Measurements from ENCODE around the gene ANKRD44.

Gene ANKRD44

GRCh38 chr2:197258580-197258979 is 52.0 kb downstream of the ANKRD44 start:
- no peak for TF ChIP-seq TAF1 (IDR thresholded peaks at IDR 0.05; ENCODE audit: borderline replicate concordance, insufficient read depth, low read length)
- TF ChIP-seq REST (IDR thresholded peaks at IDR 0.05; ENCODE audit: insufficient read depth in 1 of 2, low read depth in 2 of 2, low read length in 2 of 2): no peak
- TF ChIP-seq SIN3A (IDR thresholded peaks at IDR 0.05; ENCODE audit: borderline replicate concordance, insufficient read depth, low read length): no peak

GRCh38 chr2:197256547-197257170 is 53.9 kb downstream of the ANKRD44 start:
- TF ChIP-seq FOXP2 (optimal IDR thresholded peaks at IDR 0.05; ENCODE audit: borderline replicate concordance, extremely low read depth, extremely low read length, insufficient read depth) (no peak), REST (IDR thresholded peaks at IDR 0.05; ENCODE audit: insufficient read depth in 1 of 2, low read depth in 2 of 2, low read length in 2 of 2) (no peak), SIN3A (IDR thresholded peaks at IDR 0.05; ENCODE audit: borderline replicate concordance, insufficient read depth, low read length) (no peak), TAF1 (IDR thresholded peaks at IDR 0.05; ENCODE audit: borderline replicate concordance, insufficient read depth, low read length) (no peak), POLR2AphosphoS5 (IDR thresholded peaks at IDR 0.05; ENCODE audit: low read depth, low read length) (no peak)

GRCh38 chr2:197256021-197256420 is 54.6 kb downstream of the ANKRD44 start:
- TF ChIP-seq FOXP2 (optimal IDR thresholded peaks at IDR 0.05; ENCODE audit: borderline replicate concordance, extremely low read depth, extremely low read length, insufficient read depth) (no peak), SIN3A (IDR thresholded peaks at IDR 0.05; ENCODE audit: borderline replicate concordance, insufficient read depth, low read length) (no peak), REST (IDR thresholded peaks at IDR 0.05; ENCODE audit: insufficient read depth in 1 of 2, low read depth in 2 of 2, low read length in 2 of 2) (no peak), TAF1 (IDR thresholded peaks at IDR 0.05; ENCODE audit: borderline replicate concordance, insufficient read depth, low read length) (no peak), POLR2AphosphoS5 (IDR thresholded peaks at IDR 0.05; ENCODE audit: low read depth, low read length) (no peak)

GRCh38 chr2:197255543-197255942 is 55.0 kb downstream of the ANKRD44 start:
- no peak for TF ChIP-seq TAF1 (IDR thresholded peaks at IDR 0.05; ENCODE audit: borderline replicate concordance, insufficient read depth, low read length)
- no peak for TF ChIP-seq FOXP2 (optimal IDR thresholded peaks at IDR 0.05; ENCODE audit: borderline replicate concordance, extremely low read depth, extremely low read length, insufficient read depth)
- TF ChIP-seq POLR2AphosphoS5 (IDR thresholded peaks at IDR 0.05; ENCODE audit: low read depth, low read length): no peak
- TF ChIP-seq SIN3A (IDR thresholded peaks at IDR 0.05; ENCODE audit: borderline replicate concordance, insufficient read depth, low read length): no peak

- TF ChIP-seq POLR2AphosphoS5 (IDR thresholded peaks at IDR 0.05; ENCODE audit: low read depth, low read length) (no peak), REST (IDR thresholded peaks at IDR 0.05; ENCODE audit: insufficient read depth in 1 of 2, low read depth in 2 of 2, low read length in 2 of 2) (no peak), SIN3A (IDR thresholded peaks at IDR 0.05; ENCODE audit: borderline replicate concordance, insufficient read depth, low read length) (no peak), FOXP2 (optimal IDR thresholded peaks at IDR 0.05; ENCODE audit: borderline replicate concordance, extremely low read depth, extremely low read length, insufficient read depth) (no peak), TAF1 (IDR thresholded peaks at IDR 0.05; ENCODE audit: borderline replicate concordance, insufficient read depth, low read length) (no peak)
Measured at GRCh38 chr2:197254776-197255530, 55.6 kb downstream of the ANKRD44 start.

All from PFSK-1 (cell line).